MV-4-11 (cell line): Measurements from ENCODE around the gene OPCML.

ENCODE experiments used
- DNase-seq: peaks from one replicate; lab custom pipeline; 2025; lab: John Stamatoyannopoulos, UW

The OPCML gene

DNA sequence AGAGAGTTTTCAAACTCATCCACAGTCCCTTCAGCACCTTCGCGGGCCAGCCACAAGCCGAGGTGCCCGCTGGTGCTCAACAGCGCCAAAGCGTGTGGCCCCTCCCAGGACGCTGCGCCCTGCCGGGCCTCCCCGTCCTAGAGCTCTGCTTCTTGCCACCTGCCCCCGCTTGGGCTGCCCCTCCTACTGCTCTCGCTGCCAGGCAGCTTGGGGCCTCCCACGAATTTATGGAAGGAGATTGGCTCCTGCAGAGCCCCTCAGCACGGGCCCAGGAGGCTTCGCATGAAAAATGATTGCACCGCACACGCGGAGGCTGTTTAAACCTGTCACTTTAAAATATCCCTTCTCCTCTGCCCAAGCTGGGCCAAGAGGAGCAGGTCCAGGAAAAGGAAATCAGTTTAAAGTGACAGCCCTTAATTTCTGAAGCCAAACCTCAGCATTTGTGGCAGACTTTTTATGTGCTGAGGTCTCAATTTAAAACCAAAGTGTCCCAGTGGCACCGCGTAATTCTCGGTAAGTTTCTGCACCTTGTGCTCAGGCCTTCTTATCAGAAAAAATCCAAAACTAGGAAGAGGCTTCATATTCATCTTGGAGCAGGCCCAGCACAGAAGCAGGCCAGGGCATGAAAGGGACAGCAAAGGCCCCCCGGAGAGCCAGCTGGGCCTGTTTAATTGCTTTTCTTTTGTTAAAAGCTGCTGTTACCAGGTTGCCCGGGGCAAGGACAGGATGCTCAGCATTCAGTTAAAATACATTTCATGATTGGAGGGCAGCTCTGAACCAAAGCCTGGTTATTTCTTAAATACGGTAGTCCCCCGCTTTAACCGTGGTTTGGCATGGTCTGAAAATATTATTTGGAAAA, 303.6 kb downstream of the OPCML start:
- no peak for DNase-seq

DNA sequence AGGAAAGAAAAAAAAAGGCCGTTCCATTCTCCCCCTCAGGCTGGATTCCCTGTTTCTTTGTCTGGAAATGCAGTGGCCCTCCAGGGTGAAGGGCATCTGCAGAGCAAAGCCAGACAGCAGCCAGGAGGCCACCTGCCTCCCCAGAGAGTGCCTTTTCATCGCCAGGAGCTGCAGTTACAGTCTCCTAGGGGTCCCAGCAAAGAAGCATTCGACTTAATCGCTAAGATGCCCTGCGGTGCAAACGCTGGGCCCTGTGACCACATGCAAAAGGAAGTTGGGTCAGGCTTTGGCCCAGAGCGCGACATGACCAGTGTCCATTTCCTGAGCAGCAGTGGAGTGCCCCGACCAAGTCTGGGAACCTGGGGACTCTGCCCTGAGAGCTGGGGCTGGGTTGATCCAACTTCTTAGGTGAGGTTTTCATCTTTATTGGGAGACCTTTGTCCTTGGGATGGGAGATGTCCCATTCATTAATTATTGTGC, 304.6 kb downstream of the OPCML start:
- DNase-seq, result no peak

GRCh38 chr11:133224271-133224670, 308.0 kb downstream of the OPCML start:
- DNase-seq, result no peak

DNA sequence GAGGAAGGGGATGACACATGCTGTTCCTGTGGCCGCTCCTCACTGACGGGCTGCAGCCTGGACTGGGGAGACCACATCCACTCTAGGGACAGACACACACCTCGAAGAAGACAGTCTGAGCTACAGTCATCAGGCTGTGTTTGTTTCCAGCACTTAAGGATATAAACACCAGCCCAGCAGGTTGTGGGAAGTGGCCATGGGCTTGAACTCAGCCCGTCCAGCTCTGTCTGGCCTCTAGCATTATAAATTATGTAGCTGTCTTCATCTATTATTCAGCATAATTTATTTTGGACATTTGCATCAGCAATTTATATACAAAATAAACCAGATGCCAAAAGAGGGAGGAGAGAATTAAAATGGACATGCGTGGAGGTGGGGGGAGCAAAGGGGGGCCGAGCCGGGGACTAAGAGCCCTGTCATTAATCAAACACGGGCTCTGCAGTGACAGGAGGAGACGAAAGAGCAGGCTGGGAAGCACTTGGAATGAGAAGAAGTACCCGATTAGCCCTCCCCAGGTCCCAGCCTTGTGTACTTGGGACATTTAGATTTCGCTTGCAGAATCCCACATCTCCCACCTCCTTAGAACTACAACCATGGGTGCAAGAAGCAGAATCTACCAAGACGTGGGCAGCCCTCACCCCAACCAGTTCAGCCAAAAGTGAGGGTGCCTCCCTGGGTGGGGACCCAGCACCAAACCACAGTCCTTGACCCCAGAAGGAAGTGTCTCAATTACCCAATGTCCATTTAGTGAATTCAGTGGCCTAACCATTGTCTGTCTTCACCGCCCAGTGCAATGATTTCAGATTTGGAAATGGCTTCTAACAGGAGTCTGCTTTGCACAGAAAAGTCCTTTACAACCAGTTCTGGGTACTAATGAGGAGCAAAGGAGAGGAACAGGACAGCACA, 309.6 kb downstream of the OPCML start:
- DNase-seq, result no peak

DNA sequence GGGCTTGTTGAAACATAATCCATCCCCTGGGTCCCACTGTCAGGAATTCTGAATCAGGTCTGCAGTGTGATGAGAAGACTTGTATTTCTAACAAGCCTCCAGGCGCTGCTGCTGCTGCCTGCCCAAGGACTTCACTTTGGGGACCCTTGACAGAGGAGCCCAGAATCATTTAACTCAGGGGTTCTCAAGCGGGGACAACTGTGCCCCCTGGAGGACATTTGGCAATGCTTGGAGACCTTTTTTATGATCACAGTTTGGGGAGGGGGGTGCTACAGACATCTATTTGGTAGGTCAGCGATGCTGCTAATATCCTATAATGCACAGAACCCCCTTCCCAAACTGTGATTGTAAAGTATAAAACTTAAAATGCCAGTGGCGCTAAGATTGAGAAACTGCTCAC, 312.8 kb downstream of the OPCML start:
- DNase-seq, result no peak

GRCh38 chr11:133216813-133217212, 315.5 kb downstream of the OPCML start:
- DNase-seq, result no peak

- no peak for DNase-seq
Observed at GRCh38 chr11:133215596-133216230, 316.6 kb downstream of the OPCML start.

DNA sequence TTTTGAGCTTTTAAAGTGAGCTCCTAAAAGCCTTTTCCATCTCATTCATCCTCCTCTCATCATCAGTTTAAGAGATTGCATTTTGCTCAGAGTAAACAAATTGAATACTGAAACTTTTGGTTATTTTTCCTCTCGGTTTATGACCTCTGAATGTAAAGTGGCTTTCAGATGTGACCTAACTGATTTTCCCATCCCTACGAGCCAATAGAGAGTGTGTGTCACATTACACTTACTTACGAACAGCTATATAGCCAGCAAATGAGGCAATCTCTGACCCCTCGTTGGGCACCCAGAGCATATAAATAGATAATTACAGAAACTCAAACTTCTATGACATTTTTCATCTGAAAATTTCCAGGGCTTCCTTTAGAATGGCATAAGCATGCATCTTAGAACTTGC, 317.7 kb downstream of the OPCML start:
- no peak for DNase-seq

DNA sequence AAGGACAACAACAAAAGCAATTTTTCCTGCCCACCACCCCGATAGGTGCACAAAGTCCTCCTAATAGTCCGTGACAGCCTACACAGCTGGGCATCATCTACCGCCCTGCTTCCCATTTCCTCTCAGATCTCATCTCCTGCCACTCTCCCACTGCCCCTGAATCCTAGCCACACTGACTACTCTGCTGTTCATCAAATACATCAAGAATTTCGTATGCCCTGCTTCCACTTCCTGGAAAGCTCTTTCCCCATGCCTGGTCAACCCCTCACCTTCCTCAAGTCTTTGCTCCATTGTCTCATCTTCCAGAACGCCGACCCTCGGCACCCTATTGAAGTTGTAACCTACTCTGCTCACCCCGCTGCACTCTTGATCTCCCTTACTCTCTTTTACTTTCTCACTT, 320.1 kb downstream of the OPCML start:
- no peak for DNase-seq

GRCh38 chr11:133207995-133208394, 324.3 kb downstream of the OPCML start:
- no peak for DNase-seq

DNA sequence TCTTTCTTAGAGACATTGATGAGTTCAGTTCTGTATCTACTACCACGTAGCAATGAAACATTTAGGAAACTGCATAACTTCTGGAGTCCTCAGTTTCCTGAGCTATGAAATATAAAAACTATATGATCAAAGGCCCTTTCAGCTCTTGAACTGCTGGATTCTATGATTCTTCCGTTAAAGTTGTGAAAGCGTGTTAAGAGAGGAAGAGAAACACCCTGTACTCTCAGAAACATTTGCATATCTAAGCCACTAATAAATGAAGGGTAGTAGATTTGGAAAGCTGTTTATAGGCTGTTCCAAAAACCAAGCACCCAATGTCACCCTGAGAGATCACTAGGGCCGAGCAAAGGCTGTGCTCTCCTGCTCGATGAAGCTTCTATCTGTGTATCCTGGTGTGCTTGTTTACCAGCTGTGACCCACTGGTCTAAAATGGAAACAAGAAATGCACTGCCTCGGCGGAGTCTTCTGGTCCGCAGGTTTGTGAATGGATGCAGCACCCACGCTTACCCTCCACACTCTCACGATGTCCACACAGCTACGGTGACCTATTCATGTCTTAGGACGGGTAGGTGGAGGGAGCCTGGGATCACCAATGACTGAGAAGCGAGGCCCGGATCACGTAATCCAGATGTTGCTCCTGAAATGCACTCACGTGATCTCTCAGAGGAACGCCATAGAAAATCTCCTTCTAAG, 325.8 kb downstream of the OPCML start:
- DNase-seq, result peak; percentile 35

- peak; percentile 63 for DNase-seq
Observed at GRCh38 chr11:133204158-133204557, 328.1 kb downstream of the OPCML start.

DNA sequence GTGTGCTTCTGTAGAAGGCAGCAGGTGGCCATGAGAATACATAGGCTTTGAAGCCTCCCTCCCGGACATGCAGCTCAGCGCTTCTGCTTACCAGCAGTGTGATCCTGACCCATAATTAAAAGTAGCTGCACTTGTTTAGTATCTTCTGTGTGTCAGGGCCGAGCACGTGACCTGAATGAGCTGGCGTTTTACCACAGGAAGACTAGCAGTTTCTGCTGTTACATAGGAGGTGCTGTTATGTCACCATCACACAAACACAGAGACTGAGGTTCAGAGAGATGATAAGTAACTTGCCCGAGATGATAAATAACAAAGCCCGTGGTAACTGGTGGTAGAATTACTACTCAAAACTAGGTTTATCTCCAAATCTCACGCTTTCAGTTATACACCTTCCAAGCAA, 329.5 kb downstream of the OPCML start:
- DNase-seq, result peak; percentile 4

DNA sequence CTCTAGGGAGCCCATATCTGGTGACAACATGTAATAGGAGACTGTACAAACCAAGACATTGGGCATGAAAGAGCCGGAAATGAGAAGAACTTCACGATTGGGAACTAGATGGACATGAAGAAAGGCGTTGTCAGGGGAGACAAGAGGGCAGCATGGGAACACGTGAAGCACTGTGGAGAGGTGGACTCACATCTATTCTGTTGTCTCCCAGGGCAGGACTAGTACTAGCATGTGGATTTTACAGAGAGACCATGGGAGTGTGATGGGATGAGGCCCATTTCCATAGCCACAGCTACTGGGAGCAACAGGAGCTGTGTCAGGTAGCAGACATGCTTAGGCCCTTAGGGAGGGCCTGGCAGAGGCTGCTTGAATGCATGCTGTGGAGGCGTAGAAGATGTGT, 333.9 kb downstream of the OPCML start:
- no peak for DNase-seq

- no peak for DNase-seq
Observed at GRCh38 chr11:133197425-133197824, 334.9 kb downstream of the OPCML start.

GRCh38 chr11:133191931-133192330, 340.4 kb downstream of the OPCML start:
- no peak for DNase-seq

- no peak for DNase-seq
Observed at GRCh38 chr11:133181667-133182066, 350.6 kb downstream of the OPCML start.

GRCh38 chr11:133181066-133181465, 351.2 kb downstream of the OPCML start:
- no peak for DNase-seq

GRCh38 chr11:133180201-133180600, 352.1 kb downstream of the OPCML start:
- DNase-seq, result peak; percentile 78

GRCh38 chr11:133176748-133177147, 355.6 kb downstream of the OPCML start:
- no peak for DNase-seq

- DNase-seq, result peak; percentile 49
Observed at GRCh38 chr11:133175103-133175502, 357.2 kb downstream of the OPCML start.
